Stomach (tissue), 19 donors: ENCODE results near the gene TM4SF5. TPM values are rescaled to one million over a fixed set of nuclear protein-coding genes. Genes with fewer than 3 reads are reported as not detected.
A peak's percentile ranks its signal among the peaks of the same experiment; 100 is the strongest.

Experiments used
- DNase-seq, 2 donors: peaks; one replicate each; pipeline versions ENCODE4 v3.0.0 to v3.0.0-alpha.2; 2013 to 2019
- H3K27ac ChIP-seq, 5 donors: fragments of 200-600 bp in 4 of 5; sonication (generic) in 4 of 5; one replicate each; pipeline ENCODE4 v1.5.1; 2013 to 2019; ENCODE audit warnings: mild to moderate bottlenecking in 1 of 5, moderate library complexity in 1 of 5
- H3K27me3 ChIP-seq, 3 donors: fragments of 200-600 bp; sonication (generic); one replicate each; pipeline ENCODE4 v1.5.1; 2017 to 2019; ENCODE audit warnings: mixed run types in 1 of 3
- H3K36me3 ChIP-seq, 4 donors: fragments of 200-600 bp; sonication (generic); 1 replicate in 3 of 4; 2 replicates in 1 of 4; pipeline ENCODE4 v1.5.1; 2016 to 2019
- H3K4me1 ChIP-seq, 4 donors: fragments of 200-600 bp; sonication (generic); one replicate each; pipeline ENCODE4 v1.5.1; 2016 to 2019
- H3K4me3 ChIP-seq, 4 donors: fragments of 200-600 bp; sonication (generic) in 3 of 4; one replicate each; pipeline ENCODE4 v1.5.1; 2016 to 2019; ENCODE audit warnings: mild to moderate bottlenecking in 1 of 4
- H3K9me3 ChIP-seq, 4 donors: fragments of 200-600 bp; sonication (generic); one replicate each; pipeline ENCODE4 v1.5.1; 2016 to 2019
- CTCF ChIP-seq, 7 experiments: fragments of 450-650 bp in 4 of 7; fragments of 200-600 bp in 3 of 7; sonication (generic) in 3 of 7; IDR thresholded peaks; one replicate each; pipeline ENCODE4 v1.5.1; 2016 to 2019; ENCODE audit warnings: antibody characterized with exemption in 7 of 7, control low read depth in 2 of 7, mild to moderate bottlenecking in 1 of 7
- EP300 ChIP-seq: sonication (generic); formaldehyde crosslinking; IDR thresholded peaks from one replicate; pipeline ENCODE4 v1.6.1; 2017; ENCODE audit warnings: antibody characterized with exemption
- POLR2A ChIP-seq, 4 donors: fragments of 450-650 bp; IDR thresholded peaks; one replicate each; pipeline ENCODE4 v1.6.1; 2016; ENCODE audit warnings: antibody characterized with exemption in 4 of 4, control low read depth in 2 of 4, mild to moderate bottlenecking in 1 of 4, moderate library complexity in 1 of 4
- POLR2AphosphoS5 ChIP-seq, 3 donors: sonication (generic); formaldehyde crosslinking; IDR thresholded peaks; one replicate each; pipeline ENCODE4 v1.6.1; 2016; ENCODE audit warnings: antibody characterized with exemption in 3 of 3
- WGBS, 5 donors: extraction: QIAGEN DNeasy Blood & Tissue Kit in 3 of 5; methylation state at CpG; one replicate each; pipeline versions ENCODE4 v1.1.5 to v1.1.7; 2013 to 2018; 5-methylcytosine and 5-hydroxymethylcytosine counted together
- intact Hi-C: fragments of 100-400 bp; cut with DNase I; formaldehyde crosslinking; loops from one replicate; pipeline ENCODE4 v1.15.1; 2023; ENCODE audit warnings: low total_unique reads
- long read RNA-seq, 10 donors: transcript quantifications; one replicate each; lab custom pipeline, GENCODE V29; 2026
- polyA plus RNA-seq, 3 donors: library from polyadenylated mRNA; stranded (reverse); fragments of 200-250 nt; gene quantifications; one replicate each; pipeline ENCODE4 v1.2.3, GENCODE V29; 2013
- total RNA-seq, 5 donors: library from RNA; depleted of rRNA; stranded (reverse); fragments of >200 nt; gene quantifications; one replicate each; pipeline versions ENCODE4 v1.1.0 to v1.2.3, GENCODE V29; 2014 to 2016
- donor health status: healthy with polysubstance abuse.
- donor health status: Bipolar disorder and iron deficiency.
- donor health status: healthy.

Gene TM4SF5
- total RNA-seq, result 100 to 1,000 TPM in 1 of 5 donors, 1 to 10 TPM in 2, not detected in 2; 6.7 to 199 (median 9.5) TPM
- 1 to 10 TPM; 2.3 to 9.1 (median 6.1) TPM for polyA plus RNA-seq
- long read RNA-seq, donor 1, transcript TM4SF5-201 (5 exons, 708 nt), result major isoform, 23 of 54 reads
- long read RNA-seq, donor 1, partial matches to known transcripts, result 31 of 54 reads
- long read RNA-seq, donor 1, other reads (novel, unspliced or antisense), result 0 of 54 reads
- long read RNA-seq, donor 2, transcript TM4SF5-201 (5 exons, 708 nt), result major isoform, 25 of 53 reads
- long read RNA-seq, donor 2, partial matches to known transcripts, result 28 of 53 reads
- long read RNA-seq, donor 2, other reads (novel, unspliced or antisense), result 0 of 53 reads
- long read RNA-seq, donor 3, partial matches to known transcripts, result 0 of 1 reads
- long read RNA-seq, donor 3, other reads (novel, unspliced or antisense), result 0 of 1 reads
- long read RNA-seq, donor 4, partial matches to known transcripts, result 0 of 1 reads
- long read RNA-seq, donor 4, other reads (novel, unspliced or antisense), result 0 of 1 reads
- long read RNA-seq, donor 5, partial matches to known transcripts, result 0 of 3 reads
- long read RNA-seq, donor 5, other reads (novel, unspliced or antisense), result 0 of 3 reads
- long read RNA-seq, donor 6, transcript TM4SF5-201 (5 exons, 708 nt), result major isoform, 22 of 48 reads
- long read RNA-seq, donor 6, partial matches to known transcripts, result 25 of 48 reads
- long read RNA-seq, donor 6, other reads (novel, unspliced or antisense), result 0 of 48 reads
- long read RNA-seq, donor 7, transcript TM4SF5-201 (5 exons, 708 nt), result major isoform, 39 of 75 reads
- long read RNA-seq, donor 7, partial matches to known transcripts, result 35 of 75 reads
- long read RNA-seq, donor 7, other reads (novel, unspliced or antisense), result 0 of 75 reads
- long read RNA-seq, donor 8, transcript TM4SF5-201 (5 exons, 708 nt), result major isoform, 6 of 6 reads
- long read RNA-seq, donor 8, partial matches to known transcripts, result 0 of 6 reads
- long read RNA-seq, donor 8, other reads (novel, unspliced or antisense), result 0 of 6 reads
- long read RNA-seq, donor 9, partial matches to known transcripts, result 0 of 1 reads
- long read RNA-seq, donor 9, other reads (novel, unspliced or antisense), result 0 of 1 reads
- long read RNA-seq, donor 10, transcript TM4SF5-201 (5 exons, 708 nt), result major isoform, 23 of 43 reads
- long read RNA-seq, donor 10, partial matches to known transcripts, result 18 of 43 reads
- long read RNA-seq, donor 10, other reads (novel, unspliced or antisense), result 0 of 43 reads

- intact Hi-C loops, result no loop called here
- no peaks in the 10 kb centered on the region for H3K9me3 ChIP-seq
- TF ChIP-seq POLR2AphosphoS5 (IDR thresholded peaks at IDR 0.05), result peak in 2 of 3 donors; percentile 22 to 59
- TF ChIP-seq POLR2A (IDR thresholded peaks at IDR 0.05), result no peak
- peaks cover 0 to 32% (median 0%) of the 10 kb centered on the region in 3 donors for H3K27me3 ChIP-seq
- peak; percentile 76 to 86 for DNase-seq
- 25 to 45% (median 34%) methylated on average over 12 to 13 of the region's 13 CpGs for WGBS, 5 donors
- H3K4me3 ChIP-seq, result no peak within 1 kb of the TSS
- H3K36me3 ChIP-seq, result no peaks in the 10 kb centered on the region
- H3K4me1 ChIP-seq, result peaks cover 0 to 18% (median 11%) of the 10 kb centered on the region in 4 donors
- peak within 1 kb of the TSS; percentile 59 to 72 (median 63) for H3K27ac ChIP-seq
Observed at GRCh38 chr17:4771519-4772234, at the start of gene TM4SF5. Gene TM4SF5 (plus strand): TSS chr17:4771886. CDS start chr17:4771923, 37 bp downstream.

- Histone ChIP-seq H3K27me3 (no peaks in the 10 kb centered on the region), H3K27ac (peak overlapping the region in 3 of 5 donors; percentile 74 to 79 (median 76)), H3K4me3 (no peak overlapping the region), H3K4me1 (peaks cover 16 to 40% (median 30%) of the 10 kb centered on the region in 4 donors), H3K36me3 (peaks cover 19 to 35% (median 28%) of the 10 kb centered on the region in 4 donors), H3K9me3 (no peaks in the 10 kb centered on the region)
- DNase-seq, result peak in 1 of 2 donors; percentile 10
- intact Hi-C loops, result no loop called here
- no peak for TF ChIP-seq POLR2AphosphoS5 (IDR thresholded peaks at IDR 0.05)
- no peak for TF ChIP-seq POLR2A (IDR thresholded peaks at IDR 0.05)
- TF ChIP-seq EP300, result no peak
- no peak for TF ChIP-seq CTCF (IDR thresholded peaks at IDR 0.05)
- 85 to 90% (median 86%) methylated on average over 16 of the region's 16 CpGs for WGBS, 5 donors
Observed at GRCh38 chr17:4722678-4723240, 48.9 kb upstream of the TM4SF5 start.

GRCh38 chr17:4724650-4725049 lies 47.0 kb upstream of the TM4SF5 start:
- 82 to 96% (median 83%) methylated on average over 5 of the region's 5 CpGs for WGBS, 5 donors
- Histone ChIP-seq H3K9me3 (no peaks in the 10 kb centered on the region), H3K27me3 (no peaks in the 10 kb centered on the region), H3K27ac (peak overlapping the region in 2 of 5 donors; percentile 54 to 60), H3K4me3 (no peak overlapping the region), H3K36me3 (peaks cover 3 to 16% (median 13%) of the 10 kb centered on the region in 4 donors), H3K4me1 (peaks cover 12 to 42% (median 29%) of the 10 kb centered on the region in 4 donors)
- intact Hi-C loops, result no loop called here
- DNase-seq, result no peak
- TF ChIP-seq POLR2A (IDR thresholded peaks at IDR 0.05), result no peak
- no peak for TF ChIP-seq POLR2AphosphoS5 (IDR thresholded peaks at IDR 0.05)
- TF ChIP-seq CTCF (IDR thresholded peaks at IDR 0.05), result no peak
- TF ChIP-seq EP300, result no peak
